NCI-H748 (cell line): ENCODE data around the gene GLCCI1.

ENCODE experiments used
- DNase-seq: peaks from one replicate; lab custom pipeline; 2025; ENCODE audit not compliant: unreplicated experiment; lab: John Stamatoyannopoulos, UW

The GLCCI1 gene

GRCh38 chr7:7959979-7960670 is 8.5 kb upstream of the GLCCI1 start:
- DNase-seq = no peak

- DNase-seq = no peak
These were observed 5.7 kb upstream of the GLCCI1 start for GRCh38 chr7:7962851-7963250.

GRCh38 chr7:7964250-7964649 is 4.3 kb upstream of the GLCCI1 start:
- no peak for DNase-seq

- DNase-seq = no peak
These were observed 3.9 kb upstream of the GLCCI1 start for GRCh38 chr7:7964691-7965090.

- DNase-seq = no peak
These were observed 3.3 kb upstream of the GLCCI1 start for GRCh38 chr7:7965301-7965700.

- no peak for DNase-seq
These were observed 2.4 kb upstream of the GLCCI1 start for GRCh38 chr7:7966141-7966734.

- DNase-seq = peak; percentile 35
These were observed 581 bp upstream of the GLCCI1 start for GRCh38 chr7:7967886-7968543.

- peak; percentile 76 for DNase-seq
These were observed 975 bp downstream of the GLCCI1 start for GRCh38 chr7:7969306-7970236.

- DNase-seq = peak; percentile 58
These were observed 1.6 kb downstream of the GLCCI1 start for GRCh38 chr7:7970237-7970530.

GRCh38 chr7:7970531-7971307 is 2.1 kb downstream of the GLCCI1 start:
- peak; percentile 73 for DNase-seq

GRCh38 chr7:7971308-7972040 is 2.9 kb downstream of the GLCCI1 start:
- peak; percentile 31 for DNase-seq

- peak; percentile 53 for DNase-seq
These were observed 3.5 kb downstream of the GLCCI1 start for GRCh38 chr7:7972128-7972527.

- DNase-seq = no peak
These were observed 4.5 kb downstream of the GLCCI1 start for GRCh38 chr7:7972922-7973594.

GRCh38 chr7:7976677-7977076 is 8.1 kb downstream of the GLCCI1 start:
- DNase-seq = no peak

GRCh38 chr7:7977774-7978173 is 9.2 kb downstream of the GLCCI1 start:
- no peak for DNase-seq

- DNase-seq = no peak
These were observed 10.3 kb downstream of the GLCCI1 start for GRCh38 chr7:7978860-7979259.

- DNase-seq = no peak
These were observed 11.0 kb downstream of the GLCCI1 start for GRCh38 chr7:7979558-7979957.

- no peak for DNase-seq
These were observed 11.5 kb downstream of the GLCCI1 start for GRCh38 chr7:7980134-7980533.

GRCh38 chr7:7982904-7983303 is 14.3 kb downstream of the GLCCI1 start:
- DNase-seq = no peak

GRCh38 chr7:7984424-7984823 is 15.8 kb downstream of the GLCCI1 start:
- no peak for DNase-seq
